HTERT RPE-1 (cell line): ENCODE data around the gene GABBR2.

Experiments
- in situ Hi-C: fragments of 300-500 bp; cut with MboI; formaldehyde crosslinking; loops from 4 replicates; pipeline ENCODE4 v1.14.3; 2020; ENCODE audit warnings: low sequenced_read_pairs

The GABBR2 gene

GRCh38 chr9:98381311-98382103 is 327.2 kb downstream of the GABBR2 start:
- in situ Hi-C loops: no loop called here

GRCh38 chr9:98380065-98380681 is 328.6 kb downstream of the GABBR2 start:
- in situ Hi-C loops: no loop called here

GRCh38 chr9:98379572-98379971 is 329.2 kb downstream of the GABBR2 start:
- in situ Hi-C loops: no loop called here

GRCh38 chr9:98378794-98379193 is 329.9 kb downstream of the GABBR2 start:
- in situ Hi-C loops: no loop called here

- in situ Hi-C loops: no loop called here
Observed at GRCh38 chr9:98378206-98378780, 330.4 kb downstream of the GABBR2 start.

GRCh38 chr9:98375138-98375726 is 333.5 kb downstream of the GABBR2 start:
- in situ Hi-C loops: no loop called here

- in situ Hi-C loops: no loop called here
Observed at GRCh38 chr9:98374385-98375051, 334.2 kb downstream of the GABBR2 start.

GRCh38 chr9:98373609-98374008 is 335.1 kb downstream of the GABBR2 start:
- in situ Hi-C loops: no loop called here

- in situ Hi-C loops: no loop called here
Observed at GRCh38 chr9:98372077-98372836, 336.5 kb downstream of the GABBR2 start.

- in situ Hi-C loops: no loop called here
Observed at GRCh38 chr9:98370976-98371315, 337.8 kb downstream of the GABBR2 start.

- in situ Hi-C loops: no loop called here
Observed at GRCh38 chr9:98370300-98370975, 338.3 kb downstream of the GABBR2 start.

GRCh38 chr9:98369896-98370295 is 338.8 kb downstream of the GABBR2 start:
- in situ Hi-C loops: no loop called here

- in situ Hi-C loops: no loop called here
Observed at GRCh38 chr9:98369471-98369870, 339.3 kb downstream of the GABBR2 start.

- in situ Hi-C loops: no loop called here
Observed at GRCh38 chr9:98369066-98369425, 339.7 kb downstream of the GABBR2 start.

GRCh38 chr9:98368366-98369065 is 340.2 kb downstream of the GABBR2 start:
- in situ Hi-C loops: no loop called here

GRCh38 chr9:98367923-98368322 is 340.8 kb downstream of the GABBR2 start:
- in situ Hi-C loops: no loop called here

GRCh38 chr9:98367371-98367900 is 341.3 kb downstream of the GABBR2 start:
- in situ Hi-C loops: no loop called here

GRCh38 chr9:98365781-98366180 is 343.0 kb downstream of the GABBR2 start:
- in situ Hi-C loops: no loop called here

GRCh38 chr9:98365227-98365669 is 343.5 kb downstream of the GABBR2 start:
- in situ Hi-C loops: no loop called here
